ENCODE data around the gene RFK.

The RFK gene

DNA sequence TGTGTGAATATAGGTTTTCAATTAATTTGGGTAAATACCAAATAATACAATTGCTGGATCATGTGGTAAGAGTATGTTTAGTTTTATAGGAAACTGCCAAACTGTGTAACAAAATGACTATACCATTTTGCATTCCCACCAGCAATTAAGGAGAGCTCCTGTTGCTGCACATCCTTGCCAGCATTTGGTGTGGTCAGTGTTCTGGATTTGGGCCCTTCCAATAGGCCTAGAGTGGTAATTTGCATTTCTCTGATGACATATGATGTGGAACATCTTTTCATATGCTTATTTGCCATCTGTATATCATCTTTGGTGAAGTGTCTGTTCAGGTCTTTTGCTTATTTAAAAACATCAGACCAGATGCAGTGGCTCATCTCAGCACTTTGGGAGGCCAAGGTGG is 11.6 kb upstream of the RFK start:
- DNase-seq: no peak

- DNase-seq: no peak
Measured at GRCh38 chr9:76405340-76405739, 11.1 kb upstream of the RFK start.

DNA sequence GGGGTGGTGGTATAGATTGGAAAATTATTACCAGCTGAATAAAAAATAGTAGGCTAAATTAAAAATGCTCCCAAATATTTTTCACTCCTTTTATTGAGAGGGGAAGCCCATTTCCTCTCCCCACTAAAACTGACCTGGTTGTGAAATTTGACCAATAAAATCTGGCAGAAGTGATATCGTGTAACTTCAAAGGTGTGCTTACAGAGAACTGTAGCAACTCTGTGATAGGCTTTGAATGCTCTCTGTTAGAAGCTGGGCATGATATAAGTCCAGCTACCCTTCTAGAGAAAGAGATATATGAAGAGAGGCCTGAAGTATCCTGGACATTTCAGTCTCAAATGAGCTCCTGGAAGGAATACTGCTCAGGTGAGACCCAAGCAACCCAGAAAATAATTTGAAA is 10.2 kb upstream of the RFK start:
- no peak for DNase-seq

- peak; percentile 73 for DNase-seq
Measured at GRCh38 chr9:76403352-76403751, 9.1 kb upstream of the RFK start.

- no peak for DNase-seq
Measured at GRCh38 chr9:76401580-76402354, 7.5 kb upstream of the RFK start.

DNA sequence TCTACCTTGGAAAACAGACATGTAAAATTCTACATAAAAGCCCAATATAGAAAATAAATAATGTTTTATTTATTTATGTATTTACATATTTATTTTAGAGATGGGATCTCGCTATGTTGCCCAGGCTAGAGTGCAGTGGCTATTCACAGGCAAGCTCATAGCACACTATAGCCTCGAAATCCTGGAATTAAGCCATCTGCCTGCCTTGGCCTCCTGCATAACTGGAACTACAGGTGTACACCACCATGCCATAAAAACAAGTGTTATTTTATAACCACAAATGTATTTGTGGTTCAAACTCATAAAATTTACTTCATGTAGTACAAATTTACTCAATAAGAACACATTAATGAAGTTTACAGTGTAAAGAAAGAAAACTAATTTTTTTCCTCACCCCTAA is 7.0 kb upstream of the RFK start:
- DNase-seq: no peak

- DNase-seq: no peak
Measured at GRCh38 chr9:76400534-76401096, 6.4 kb upstream of the RFK start.

- DNase-seq: no peak
Measured at GRCh38 chr9:76399856-76400255, 5.6 kb upstream of the RFK start.

GRCh38 chr9:76396597-76396996 is 2.4 kb upstream of the RFK start:
- no peak for DNase-seq

GRCh38 chr9:76396144-76396543 is 1.9 kb upstream of the RFK start:
- no peak for DNase-seq

DNA sequence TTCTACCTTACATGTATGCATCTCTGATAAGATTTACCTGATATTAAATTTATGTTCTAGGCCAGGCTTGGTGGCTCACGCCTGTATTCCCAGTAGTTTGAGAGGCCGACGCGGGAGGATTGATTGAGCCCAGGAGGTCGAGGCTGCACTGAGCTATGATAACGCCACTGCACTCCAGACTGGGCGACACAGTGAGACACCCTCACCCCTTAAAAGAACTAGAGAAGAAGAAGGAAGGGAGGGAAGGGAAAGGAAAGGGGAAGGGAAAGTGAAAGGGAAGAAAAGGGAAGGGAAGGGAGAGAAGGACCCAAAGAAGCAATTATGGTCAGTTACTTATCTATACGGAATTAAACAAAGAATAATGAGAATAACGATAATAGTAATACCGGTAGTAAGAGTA is 1.2 kb upstream of the RFK start:
- DNase-seq: no peak

GRCh38 chr9:76394960-76395252 is 680 bp upstream of the RFK start:
- peak; percentile 71 for DNase-seq

DNA sequence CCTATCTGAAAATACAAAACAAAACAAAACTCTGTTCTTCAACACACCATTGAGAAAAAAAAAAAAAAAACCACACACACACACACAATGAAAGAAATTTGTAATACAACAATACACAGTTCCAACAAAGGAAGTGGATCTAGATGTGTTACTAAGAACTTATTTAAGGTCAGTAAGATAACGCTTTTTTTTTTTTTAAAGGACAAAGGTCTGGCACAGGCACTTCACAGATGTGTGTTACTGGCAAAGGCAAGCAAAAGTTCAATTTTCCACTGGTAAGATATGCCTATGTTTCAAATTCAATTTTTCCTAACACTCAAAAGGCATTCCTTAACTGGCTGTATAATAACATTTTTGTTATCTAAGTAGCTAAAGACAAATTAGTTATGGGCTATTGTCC is 3.6 kb downstream of the RFK start:
- DNase-seq: no peak

DNA sequence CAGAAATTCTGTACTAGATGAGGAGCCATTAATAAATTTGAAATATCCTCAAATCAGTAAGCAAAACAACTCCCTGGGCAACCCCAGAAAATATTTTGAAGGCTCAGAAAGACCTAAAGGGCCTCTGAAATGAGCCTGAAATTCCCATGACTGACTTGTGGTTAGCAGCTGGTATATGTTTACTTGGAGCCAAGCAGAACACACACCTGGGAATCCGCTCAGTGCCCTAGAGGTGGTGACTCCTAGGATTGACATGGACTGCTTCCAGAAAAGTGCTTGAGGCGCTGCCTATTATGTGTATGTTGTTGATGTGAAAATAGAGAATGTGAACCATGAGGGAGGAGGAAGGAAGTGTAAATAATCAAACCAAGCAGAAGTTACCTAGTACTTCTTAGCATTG is 14.7 kb downstream of the RFK start:
- no peak for DNase-seq

DNA sequence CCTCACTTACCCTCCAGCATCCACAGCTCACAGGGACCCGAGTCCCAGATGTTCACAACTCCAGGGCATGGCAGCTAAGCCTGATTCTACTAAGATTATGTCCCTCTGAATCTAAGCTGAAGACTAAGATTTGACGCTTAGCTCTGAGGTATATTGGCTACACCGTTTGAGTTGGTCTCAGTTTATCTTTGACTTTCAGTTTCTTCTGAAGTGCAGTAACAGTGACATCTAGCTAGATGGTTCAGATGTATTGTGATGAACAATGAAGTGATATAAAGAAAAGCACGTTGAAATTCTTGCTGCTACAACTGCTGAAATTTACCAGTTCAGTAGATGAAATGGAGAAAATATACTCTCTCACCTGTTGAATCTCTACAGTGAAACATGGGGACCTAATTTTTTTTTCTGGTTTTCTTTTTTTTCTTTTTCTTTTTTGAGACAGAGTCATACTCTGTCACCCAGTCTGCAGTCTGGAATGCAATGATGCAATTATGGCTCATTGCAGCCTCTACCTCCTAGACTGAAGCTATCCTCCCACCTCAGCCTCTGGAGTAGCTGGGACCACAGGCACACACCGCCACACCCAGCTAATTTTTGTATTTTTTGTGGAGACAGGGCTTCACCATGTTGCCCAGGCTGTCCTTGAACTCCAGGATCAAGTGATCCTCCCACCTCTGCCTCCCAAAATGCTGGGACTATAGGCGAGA is 15.7 kb downstream of the RFK start:
- DNase-seq: no peak

GRCh38 chr9:76377791-76378190 is 16.4 kb downstream of the RFK start:
- no peak for DNase-seq

DNA sequence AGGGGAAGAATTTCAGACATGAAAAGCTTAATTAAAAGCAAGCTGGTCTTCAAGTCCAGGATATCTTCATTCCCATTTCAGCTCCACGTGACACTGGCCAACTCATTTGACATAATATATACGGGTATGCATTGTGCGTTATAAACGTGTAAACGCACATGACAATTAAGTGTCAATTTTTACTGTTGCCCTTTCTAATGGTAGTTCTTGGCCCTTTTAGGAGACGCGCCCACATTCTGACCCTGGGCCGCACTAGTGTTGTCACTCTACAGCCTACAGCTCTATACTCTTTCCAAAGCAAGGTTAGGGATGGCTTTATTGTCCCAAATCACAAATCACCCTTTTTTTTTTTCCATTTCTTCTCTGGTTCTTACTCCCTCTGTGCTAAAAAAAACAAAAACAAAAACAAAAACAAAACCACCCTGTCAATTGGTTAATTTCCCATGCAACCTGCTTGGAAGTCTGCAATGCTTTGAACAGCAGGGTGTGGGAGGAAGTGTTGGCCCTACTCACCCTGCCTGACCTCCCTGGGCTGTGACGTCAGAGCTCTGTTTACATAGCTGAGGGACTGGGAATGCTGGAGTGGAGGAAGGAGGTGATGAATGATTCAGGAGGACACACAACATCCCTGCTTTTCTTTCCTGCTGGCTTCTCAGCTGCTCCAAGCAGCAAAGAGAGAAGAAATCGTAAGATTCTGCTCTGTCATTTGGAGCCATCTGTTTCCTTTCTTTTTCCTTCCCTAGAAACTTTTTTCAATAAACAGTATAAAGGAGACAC is 19.3 kb downstream of the RFK start:
- DNase-seq: no peak

- DNase-seq: no peak
Measured at GRCh38 chr9:76373784-76374474, 20.3 kb downstream of the RFK start.

DNA sequence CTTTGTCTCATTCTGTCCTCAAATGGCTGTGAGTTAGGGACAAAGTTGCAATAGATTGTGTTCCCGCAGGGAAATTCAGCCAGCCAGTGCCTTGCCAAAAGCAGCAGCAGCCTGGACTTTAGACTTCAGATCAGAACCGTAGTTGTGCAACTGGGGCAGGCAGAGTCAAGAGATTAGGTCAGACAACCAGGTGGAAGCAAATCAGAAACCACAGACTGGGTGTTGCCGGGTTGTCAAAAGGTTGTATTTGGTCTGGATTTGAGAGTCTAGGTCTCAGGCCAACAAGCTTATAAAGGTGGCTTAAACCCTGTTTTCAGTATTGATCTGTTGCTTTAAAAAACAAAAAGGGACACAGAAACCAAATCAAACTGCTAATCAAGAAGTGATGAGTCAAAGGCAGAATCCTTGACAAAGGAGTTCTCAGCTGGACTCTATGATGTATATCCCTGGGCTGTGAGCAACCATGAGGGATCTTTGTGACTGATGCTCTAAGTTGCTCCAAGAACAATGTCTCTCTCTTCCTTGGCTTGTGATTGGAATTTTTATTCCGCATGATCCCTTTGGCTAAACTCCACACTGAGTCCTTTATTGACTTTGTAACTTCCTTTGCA is 20.9 kb downstream of the RFK start:
- DNase-seq: no peak

DNA sequence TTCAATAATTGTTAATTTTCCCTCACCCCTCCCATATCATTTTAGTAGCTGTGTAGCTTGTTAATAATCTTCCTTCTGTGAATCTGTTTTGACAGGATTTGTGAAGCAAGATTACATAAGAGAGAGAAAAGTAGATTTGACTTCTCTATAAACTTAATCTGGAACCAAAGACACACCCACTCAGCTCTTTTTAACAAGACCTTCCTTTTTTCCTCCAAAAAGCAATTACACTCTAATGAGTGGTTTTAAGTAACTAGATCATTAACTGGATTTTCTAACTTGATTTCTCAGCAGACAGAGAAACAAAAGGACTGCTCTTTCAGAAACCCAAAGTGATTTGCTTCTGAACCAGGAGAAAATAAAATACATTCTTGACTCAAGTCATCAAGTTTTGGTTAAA is 21.9 kb downstream of the RFK start:
- DNase-seq: no peak

- no peak for DNase-seq
Measured at GRCh38 chr9:76371901-76372300, 22.3 kb downstream of the RFK start.

GRCh38 chr9:76370396-76371023 is 23.7 kb downstream of the RFK start:
- no peak for DNase-seq

Data from CD4-positive, alpha-beta T cell treated with Interleukin-17A for 1 hour (primary cell).